Muscle of back (tissue), 11 donors: ENCODE measurements around the gene TAOK3. TPM values are rescaled to one million over a fixed set of nuclear protein-coding genes. Genes with fewer than 3 reads are reported as not detected.

ENCODE experiments used
- DNase-seq, 3 donors: peaks; one replicate each; pipeline versions ENCODE4 v3.0.0 to v3.0.0-alpha.2; 2013
- polyA plus RNA-seq, 10 donors: library from polyadenylated mRNA; unstranded; fragments of 120-200 nt; gene quantifications; one replicate each; pipeline ENCODE4 v1.2.1, GENCODE V29; 2013; ENCODE audit not compliant: insufficient read length in 10 of 10

TAOK3 gene
- polyA plus RNA-seq, 10 donors: 13.6 to 24.5 (median 19.7) TPM

DNA sequence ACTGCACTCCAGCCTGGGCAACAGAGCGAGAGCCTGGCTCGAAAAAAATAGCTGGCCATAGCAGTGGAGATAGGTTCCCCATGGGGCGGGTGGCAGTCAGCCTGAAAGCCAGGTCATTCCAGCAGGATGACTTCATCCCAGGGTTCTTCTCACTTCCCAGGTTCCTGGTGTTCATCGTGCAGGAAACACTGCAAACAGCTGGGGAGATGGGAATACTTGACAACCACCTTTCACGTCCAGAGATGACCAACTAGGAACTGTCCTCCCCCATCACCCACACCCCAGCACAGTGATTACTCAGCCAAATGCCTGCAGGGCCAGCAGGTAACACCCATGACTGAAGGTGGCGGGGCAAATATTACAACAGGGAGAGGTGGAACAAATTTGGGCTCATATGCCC, 270.6 kb downstream of the TAOK3 start:
- no peak for DNase-seq

DNA sequence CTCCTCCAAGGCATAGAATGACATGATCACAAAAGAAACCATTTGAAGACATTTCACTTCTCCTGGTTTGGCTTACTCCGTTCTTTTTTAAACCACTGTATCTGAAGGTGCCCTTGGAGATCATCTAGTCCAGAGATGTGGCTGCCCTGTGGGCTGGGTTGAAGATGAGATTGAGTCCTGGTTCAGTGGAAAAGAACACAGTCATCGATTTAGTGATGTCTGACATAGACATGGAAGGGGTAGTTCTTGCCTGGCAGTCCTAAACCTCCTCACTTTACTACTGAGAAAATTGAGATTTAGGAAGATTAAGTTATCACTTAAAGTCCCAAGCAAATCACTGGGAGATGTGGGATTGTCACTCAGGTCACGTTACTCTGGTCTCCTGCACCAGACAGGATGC, 271.7 kb downstream of the TAOK3 start:
- no peak for DNase-seq

Other genes with a start within 250 kb of the TAOK3 start
- 100 to 1,000 TPM; 126 to 165 (median 137) TPM for gene PEBP1, start 236.8 kb downstream of the TAOK3 start, polyA plus RNA-seq
- 10 to 100 TPM; 24.6 to 37.3 (median 30.0) TPM for gene SUDS3, start 3.6 kb upstream of the TAOK3 start, polyA plus RNA-seq